ENCODE data around the gene INHBC.
"Not testable (repeated sequence)": the region's sequence is repeated elsewhere in the genome, so short reads cannot be mapped to it uniquely, and the experiment has no call there.

Gene INHBC

DNA sequence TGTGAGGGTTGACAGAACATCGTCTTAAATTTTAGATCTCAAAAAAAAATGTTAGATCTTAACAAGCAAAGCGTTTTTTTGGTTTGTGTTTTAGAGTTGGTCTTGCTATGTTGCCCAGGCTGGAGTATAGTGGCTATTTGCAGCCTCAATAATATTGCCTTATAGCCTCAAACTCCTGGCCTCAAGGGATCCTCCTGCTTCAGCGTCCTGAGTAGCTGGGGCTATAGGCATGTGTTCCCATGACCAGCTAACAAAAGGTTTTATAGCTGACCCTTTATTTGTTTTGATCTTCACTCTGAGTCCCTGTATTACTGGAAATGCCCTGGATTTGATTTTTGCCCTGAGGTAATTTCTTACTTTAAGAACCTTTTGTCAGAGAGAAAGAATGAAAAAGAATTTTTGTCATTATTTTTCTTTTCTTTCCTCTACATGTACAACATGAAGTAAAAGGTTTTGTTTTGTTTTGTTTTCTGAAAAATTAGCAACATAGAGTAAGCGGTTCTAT, 5.2 kb downstream of the INHBC start:
- no peak overlapping the region for H3K27ac ChIP-seq
- TF ChIP-seq, protein P1, sequence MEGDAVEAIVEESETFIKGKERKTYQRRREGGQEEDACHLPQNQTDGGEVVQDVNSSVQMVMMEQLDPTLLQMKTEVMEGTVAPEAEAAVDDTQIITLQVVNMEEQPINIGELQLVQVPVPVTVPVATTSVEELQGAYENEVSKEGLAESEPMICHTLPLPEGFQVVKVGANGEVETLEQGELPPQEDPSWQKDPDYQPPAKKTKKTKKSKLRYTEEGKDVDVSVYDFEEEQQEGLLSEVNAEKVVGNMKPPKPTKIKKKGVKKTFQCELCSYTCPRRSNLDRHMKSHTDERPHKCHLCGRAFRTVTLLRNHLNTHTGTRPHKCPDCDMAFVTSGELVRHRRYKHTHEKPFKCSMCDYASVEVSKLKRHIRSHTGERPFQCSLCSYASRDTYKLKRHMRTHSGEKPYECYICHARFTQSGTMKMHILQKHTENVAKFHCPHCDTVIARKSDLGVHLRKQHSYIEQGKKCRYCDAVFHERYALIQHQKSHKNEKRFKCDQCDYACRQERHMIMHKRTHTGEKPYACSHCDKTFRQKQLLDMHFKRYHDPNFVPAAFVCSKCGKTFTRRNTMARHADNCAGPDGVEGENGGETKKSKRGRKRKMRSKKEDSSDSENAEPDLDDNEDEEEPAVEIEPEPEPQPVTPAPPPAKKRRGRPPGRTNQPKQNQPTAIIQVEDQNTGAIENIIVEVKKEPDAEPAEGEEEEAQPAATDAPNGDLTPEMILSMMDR (IDR thresholded peaks at IDR 0.05): no peak
- no peak overlapping the region for H3K4me3 ChIP-seq
- no peak for DNase-seq (ENCODE audit: low spot score)

DNA sequence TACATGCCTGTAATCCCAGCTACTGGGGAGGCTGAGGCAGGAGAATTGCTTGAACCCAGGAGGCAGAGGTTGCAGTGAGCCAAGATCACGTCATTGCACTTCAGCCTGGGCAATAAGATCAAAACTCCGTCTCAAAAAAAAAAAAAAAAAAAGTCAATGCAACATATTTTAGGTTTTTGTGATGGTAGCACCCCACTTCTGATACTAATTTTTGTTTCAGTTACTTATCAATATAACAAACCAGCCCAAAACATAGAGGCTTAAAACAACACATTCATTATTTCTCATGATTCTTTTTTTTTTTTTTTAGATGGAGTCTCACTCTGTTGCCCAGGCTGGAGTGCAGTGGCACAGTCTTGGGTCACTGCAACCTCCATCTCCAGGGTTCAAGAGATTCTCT, 6.8 kb downstream of the INHBC start:
- H3K4me3 ChIP-seq; DNase-seq (ENCODE audit: low spot score); H3K27ac ChIP-seq: not testable (repeated sequence)

DNA sequence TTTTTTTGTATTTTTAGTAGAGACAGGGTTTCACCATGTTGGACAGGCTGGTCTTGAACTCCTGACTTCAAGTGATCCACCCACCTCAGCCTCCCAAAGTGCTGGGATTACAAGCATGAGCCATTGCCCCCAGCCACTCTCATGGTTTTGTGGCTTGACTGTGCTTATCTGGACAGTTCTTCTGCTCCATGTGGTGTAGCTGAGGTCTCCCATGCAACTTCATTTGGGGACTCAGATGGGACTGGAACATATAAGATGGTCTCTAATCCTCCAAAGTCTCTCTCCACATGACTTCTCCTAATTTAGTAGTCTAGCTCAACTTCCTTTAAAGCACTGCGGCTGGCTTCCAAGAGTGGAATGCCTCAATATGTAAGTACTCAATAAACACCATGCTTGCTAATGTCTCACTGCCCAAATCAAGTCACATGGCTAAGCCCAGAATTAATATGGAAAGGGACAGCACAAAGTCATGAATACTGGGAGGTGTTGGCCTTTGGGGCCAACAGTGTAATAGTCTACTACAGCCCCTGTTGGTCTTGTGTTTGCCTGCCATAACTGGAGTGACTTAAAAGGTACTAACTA, 7.4 kb downstream of the INHBC start:
- no peak overlapping the region for H3K27ac ChIP-seq
- H3K4me3 ChIP-seq: no peak overlapping the region
- TF ChIP-seq, protein P1 (IDR thresholded peaks at IDR 0.05): no peak
- DNase-seq (ENCODE audit: low spot score): no peak

DNA sequence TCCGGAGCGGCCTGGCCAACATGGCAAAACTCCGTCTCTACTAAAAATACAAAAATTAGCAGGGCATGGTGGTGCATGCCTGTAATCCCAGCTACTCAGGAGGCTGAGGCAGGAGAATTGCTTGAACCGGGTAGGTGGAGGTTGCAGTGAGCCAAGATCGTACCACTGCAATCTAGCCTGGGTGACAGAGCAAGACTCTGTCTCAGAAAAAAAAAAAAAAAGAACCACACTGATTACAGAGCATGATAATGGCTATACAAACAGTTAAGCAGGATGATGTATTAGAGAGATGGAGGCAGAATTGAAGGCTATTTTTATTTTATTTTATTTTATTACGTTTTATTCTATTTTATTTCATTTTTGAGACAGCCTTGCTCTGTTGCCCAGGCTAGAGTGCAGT, 9.8 kb downstream of the INHBC start:
- H3K4me3 ChIP-seq; DNase-seq (ENCODE audit: low spot score); H3K27ac ChIP-seq: not testable (repeated sequence)

DNA sequence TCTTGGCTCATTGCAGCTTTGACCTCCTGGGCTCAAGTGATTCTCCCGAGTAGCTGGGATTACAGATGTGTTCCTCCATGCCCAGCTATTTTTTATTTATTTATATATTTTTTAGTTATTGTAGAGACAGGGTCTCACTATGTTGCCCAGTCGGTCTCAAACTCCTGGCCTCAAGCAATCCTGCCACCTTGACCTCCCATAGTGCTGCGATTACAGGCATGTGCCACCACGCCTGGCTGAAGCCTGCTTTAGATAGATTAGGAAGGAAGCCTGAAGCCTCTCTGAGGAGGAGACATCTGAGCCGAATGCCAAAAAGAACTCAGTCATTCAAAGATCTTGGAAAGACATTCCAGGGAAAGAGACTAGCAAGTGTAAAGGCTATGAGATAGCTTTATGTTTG, 10.2 kb downstream of the INHBC start:
- no peak for DNase-seq (ENCODE audit: low spot score)
- TF ChIP-seq, protein P1 (IDR thresholded peaks at IDR 0.05): no peak
- H3K4me3 ChIP-seq: no peak overlapping the region
- no peak overlapping the region for H3K27ac ChIP-seq

DNA sequence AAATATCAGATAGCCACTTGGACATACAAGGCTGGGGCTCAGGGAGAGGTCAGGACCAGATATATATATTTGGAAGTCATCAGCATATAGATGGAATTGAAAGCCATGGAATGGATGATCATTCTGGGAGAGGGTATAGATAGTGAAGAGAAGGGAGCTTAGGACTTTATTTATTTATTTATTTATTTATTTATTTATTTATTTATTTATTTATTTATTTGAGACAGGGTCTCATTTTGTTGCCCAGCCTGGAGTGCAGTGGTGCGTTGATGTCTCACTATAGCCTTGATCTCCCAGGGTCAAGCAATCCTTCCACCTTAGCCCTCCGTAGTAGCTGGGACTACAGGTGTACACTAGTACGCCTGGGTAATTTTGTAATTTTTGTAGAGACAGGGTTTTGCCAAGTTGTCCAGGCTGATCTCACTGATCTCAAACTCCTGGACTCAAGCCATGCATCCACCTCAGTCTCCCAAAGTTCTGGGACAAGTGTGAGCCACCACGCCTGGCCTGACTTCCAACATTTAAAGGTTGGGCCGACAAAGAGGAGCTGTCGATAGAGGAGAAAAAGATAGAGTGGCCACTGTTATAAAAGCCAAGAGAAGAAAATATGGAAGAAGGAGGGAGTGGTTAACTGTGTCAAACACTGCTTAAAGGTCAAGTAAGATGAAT, 11.8 kb downstream of the INHBC start:
- no peak for DNase-seq (ENCODE audit: low spot score)

DNA sequence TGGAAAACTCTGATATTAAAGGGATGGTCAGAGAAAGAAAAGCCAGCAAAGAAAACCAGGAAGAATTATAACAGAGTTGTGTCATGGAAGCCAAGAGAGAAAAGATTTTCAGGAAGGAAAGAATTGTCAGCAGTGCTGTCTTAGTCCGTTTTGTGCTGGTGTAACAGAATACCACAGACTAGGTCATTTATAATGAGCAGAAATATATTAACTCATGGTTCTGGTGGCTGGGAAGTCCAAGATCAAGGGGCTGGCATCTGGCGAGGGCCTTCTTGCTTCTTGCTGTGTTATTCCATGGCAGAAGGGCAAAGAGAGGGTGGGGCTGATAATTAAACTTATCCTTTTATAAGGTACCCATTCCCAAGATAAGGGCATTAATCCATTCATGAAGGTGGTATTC, 14.1 kb downstream of the INHBC start:
- TF ChIP-seq, protein P1 (IDR thresholded peaks at IDR 0.05): no peak
- no peak for DNase-seq (ENCODE audit: low spot score)
- H3K4me3 ChIP-seq: no peak overlapping the region
- H3K27ac ChIP-seq: no peak overlapping the region

More for the DNA sequence above, 11.8 kb downstream of the INHBC start:
- TF ChIP-seq, protein P1 (IDR thresholded peaks at IDR 0.05): no peak
- no peak overlapping the region for H3K27ac ChIP-seq
- H3K4me3 ChIP-seq: no peak overlapping the region

DNA sequence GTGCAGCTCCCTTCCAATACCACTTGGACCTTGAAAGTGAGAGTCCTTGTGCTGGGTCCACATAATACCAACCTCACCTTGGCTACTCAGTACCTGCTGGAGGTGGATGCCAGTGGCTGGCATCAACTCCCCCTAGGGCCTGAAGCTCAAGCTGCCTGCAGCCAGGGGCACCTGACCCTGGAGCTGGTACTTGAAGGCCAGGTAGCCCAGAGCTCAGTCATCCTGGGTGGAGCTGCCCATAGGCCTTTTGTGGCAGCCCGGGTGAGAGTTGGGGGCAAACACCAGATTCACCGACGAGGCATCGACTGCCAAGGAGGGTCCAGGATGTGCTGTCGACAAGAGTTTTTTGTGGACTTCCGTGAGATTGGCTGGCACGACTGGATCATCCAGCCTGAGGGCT, 14.8 kb downstream of the INHBC start:
- Histone ChIP-seq H3K27ac (no peak overlapping the region), H3K4me3 (no peak overlapping the region)
- DNase-seq (ENCODE audit: low spot score): no peak
- TF ChIP-seq, protein P1 (IDR thresholded peaks at IDR 0.05): no peak
